Measurements from ENCODE around the gene IGDCC3.

GRCh38 chr15:65369651-65370050 is 8.2 kb downstream of the IGDCC3 start:
- TF ChIP-seq ZNF274 (IDR thresholded peaks at IDR 0.05; ENCODE audit: low read depth, low read length): no peak
- TF ChIP-seq YY1 (IDR thresholded peaks at IDR 0.05; ENCODE audit: insufficient read depth, insufficient read length): no peak
- no peak for TF ChIP-seq SUZ12 (IDR thresholded peaks at IDR 0.05; ENCODE audit: extremely low read depth, insufficient read depth, insufficient read length)
